ENCODE measurements around the gene HSPA4L. TPM values are rescaled to one million over a fixed set of nuclear protein-coding genes. Genes with fewer than 3 reads are reported as not detected.

The HSPA4L gene
- total RNA-seq, 1 donor from 2014 or later = 8.8 TPM

DNA sequence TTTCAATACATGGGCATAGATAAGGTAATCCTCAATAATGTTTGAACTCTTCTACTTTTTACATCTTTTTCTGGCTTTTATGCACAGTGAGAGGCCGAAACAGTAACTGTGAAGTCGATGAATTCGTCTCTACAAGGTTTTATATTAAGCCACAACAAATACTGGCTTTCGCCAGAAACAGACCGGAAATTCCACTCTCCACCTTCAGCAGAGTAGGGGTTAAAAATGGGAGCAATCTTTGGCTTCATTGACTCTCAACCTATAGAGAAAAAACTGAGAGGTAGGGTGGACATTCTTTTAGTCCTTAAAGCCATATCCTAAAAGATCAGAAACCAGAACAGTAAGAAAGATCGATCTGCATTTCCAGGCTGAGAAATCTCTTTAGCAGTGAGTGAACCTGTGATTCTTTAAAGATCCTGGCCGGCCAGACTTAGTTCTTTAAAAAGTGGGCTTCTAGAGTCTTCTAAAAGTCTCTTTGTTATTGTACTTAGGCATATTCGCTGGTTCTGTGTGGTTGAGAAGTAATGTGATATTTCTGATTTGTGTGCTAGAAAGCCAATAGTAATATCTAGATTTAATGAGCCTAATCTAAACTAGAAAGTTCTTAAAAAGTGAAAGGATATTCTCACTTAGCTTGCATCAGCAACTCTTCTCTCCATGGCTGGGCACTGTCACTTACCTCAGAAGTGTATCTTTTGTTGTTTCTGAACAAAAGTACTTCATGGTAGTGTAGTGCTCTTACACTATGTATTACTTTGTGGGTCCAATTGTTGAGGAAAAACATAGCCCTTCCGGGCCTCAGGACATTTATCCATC, 2.0 kb downstream of the HSPA4L start:
- DNase-seq = no peak

DNA sequence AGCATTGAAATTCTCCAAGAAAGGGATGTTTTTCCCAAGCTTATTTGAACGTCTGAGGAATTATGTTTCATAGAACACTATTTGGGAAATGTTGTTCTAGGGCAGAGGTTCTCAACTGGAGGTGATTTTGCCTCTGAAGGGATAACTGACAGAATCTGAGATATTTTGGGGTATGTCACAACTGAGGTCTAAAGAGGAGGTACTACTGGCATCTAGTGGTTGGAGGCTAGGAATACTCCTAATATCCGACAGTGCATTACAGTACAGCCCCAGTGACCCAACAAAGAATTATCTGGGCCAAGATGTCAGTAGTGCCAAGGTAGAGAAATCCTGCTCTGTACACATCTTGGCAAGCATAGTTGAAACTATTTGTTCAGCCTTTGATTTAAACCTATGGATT, 6.4 kb downstream of the HSPA4L start:
- no peak for DNase-seq

DNA sequence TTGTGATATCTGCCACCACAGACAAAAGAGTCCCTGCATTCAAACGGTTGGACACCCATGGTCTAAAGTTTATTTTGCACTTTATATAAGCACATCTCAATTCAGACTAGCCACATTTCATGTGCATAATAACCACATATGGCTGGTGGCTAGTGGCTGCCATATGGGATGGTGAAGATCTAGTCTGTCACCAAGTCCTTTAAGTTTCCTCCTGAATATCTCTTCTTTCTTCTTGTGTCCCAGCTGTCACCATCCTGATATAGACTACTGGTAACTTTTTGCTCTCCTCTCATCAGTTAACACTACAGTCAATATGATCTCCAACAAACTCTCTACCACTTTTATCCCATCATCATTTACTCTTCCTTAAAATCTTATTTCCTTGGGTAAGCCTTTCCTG, 9.3 kb downstream of the HSPA4L start:
- DNase-seq = no peak

DNA sequence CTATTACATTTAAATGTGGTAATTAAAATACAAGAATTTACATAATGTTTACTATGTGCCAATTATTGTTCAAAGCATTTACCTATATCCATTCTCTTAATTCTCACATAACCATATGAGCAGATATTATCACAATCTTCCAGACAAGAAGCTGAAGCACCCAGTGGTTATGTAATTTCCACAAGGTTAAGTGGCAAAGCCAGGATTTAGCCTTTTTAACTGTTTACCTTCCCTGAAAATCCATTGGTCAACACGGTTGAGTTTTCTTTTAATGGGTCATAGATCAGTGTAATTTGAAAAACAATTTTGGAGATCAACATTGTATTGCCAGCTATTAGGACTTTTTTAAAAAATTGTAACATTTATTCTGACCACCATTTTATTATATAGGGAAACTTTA, 11.4 kb downstream of the HSPA4L start:
- no peak for DNase-seq

DNA sequence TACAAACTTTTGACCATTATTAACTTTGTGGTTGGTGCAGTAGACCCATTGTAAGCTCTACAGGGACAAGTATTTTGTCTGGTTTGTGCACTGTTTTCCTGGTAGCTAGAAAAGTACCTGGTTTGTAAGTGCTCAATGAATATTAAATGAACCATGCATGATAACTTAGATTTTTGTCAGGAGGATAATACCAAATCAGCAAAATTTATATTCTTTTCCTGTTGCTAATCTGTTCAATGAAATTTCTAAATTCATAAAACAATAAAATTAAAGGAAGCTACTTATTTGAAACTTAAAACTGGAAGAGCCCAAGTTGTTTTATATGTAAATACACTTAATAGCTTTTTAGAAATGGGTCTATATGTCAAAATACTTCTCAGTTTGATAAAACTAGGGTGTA, 17.6 kb downstream of the HSPA4L start:
- no peak for DNase-seq

DNA sequence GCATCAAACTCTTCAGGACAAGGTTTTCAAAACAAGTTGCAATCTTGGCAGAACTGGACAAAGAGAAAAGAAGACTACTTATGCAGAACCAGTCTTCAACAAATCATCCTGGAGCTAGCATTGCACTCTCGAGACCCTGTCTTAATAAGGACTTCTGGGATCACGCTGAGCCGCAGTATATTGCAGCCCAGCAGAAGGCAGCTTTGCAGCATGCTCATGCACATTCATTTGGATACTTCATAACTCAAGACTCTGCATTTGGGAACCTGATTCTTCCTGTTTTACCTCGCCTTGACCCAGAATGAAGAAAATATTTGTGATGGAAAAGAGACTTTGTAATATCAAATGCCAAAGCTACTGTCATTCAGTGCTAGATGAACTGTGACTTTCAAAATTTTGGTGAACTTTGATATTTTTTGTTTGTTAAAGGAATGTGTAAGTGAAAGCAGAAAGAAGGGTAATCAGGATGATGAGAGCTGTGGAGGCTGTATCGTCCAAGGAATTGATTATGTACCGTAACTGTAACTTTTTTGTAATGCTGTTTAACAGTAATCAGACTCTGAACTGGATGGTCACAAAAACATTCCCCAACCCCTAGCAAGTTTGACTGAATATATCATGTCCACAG, 27.2 kb downstream of the HSPA4L start:
- DNase-seq = no peak

DNA sequence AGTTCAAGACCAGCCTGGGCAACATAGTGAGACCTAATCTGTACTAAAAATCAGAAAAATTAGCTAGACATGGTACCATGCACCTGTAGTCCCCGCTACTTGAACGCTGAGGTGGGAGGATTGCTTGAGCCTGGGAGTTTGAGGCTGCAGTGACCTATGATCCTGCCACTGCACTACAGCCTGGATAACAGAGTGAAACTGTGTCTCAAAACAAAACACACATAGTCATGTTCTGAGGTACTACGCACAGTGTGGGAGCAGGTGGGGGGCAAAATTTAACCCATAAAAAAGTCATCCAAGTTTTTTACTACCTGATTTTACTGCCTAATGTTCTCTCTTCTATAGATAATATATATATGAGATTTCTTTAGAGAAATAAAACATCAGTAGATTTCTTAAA, 28.4 kb downstream of the HSPA4L start:
- DNase-seq = no peak

DNA sequence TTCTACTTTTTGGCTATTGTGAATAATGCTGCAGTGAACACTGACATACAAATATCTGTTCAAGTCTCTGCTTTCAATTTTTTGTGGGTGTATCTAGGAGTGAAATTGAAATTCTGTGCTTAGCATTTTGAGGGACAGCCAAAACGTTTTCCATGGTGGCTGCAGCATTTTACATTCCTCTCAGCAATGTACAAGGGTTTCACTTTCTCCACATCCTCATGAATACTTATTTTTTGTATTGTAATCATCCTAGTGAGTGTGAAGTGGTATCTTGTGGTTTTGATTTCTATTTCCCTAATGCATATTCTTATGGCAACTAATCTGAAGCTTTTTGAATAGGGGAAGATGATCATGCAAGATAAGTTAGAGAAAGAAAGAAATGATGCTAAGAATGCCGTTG, 40.3 kb downstream of the HSPA4L start:
- DNase-seq = no peak

DNA sequence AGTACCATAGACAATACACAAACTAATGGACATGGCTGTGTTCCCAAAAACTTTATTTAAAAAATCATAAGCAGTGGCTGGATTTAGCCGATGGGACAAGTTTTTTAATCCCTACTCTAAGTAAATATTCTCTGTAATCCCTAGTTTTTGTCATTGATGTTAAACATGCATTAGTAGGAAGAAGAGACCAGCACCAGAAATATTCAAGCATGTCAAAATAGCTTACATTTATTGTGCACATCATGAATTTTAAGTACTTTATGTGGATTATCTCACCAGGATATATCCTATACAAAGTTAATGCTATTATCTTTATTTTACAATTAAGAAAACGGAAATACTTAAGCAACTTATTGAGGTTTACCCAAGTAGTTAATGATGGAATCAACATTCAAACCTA, 46.0 kb downstream of the HSPA4L start:
- no peak for DNase-seq

DNA sequence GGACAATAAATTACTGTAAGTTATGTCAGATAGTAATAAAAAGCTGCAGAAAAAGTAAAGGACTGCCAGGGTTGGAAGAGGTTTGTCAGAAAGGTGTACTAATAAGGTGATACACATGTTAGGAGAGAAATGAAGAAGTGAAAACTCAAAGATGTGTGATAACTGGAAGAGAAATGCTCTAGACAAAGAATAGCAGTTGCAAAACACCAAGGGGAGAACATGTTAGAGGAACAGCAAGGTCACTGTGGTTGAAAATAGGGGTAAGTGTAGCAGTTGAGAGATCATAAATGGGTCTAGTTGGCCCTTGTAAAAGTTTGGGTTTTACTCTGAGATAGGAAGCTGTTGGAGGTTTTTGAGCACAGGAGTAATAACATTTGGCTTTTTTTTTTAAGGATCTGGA, 46.9 kb downstream of the HSPA4L start:
- DNase-seq = no peak

DNA sequence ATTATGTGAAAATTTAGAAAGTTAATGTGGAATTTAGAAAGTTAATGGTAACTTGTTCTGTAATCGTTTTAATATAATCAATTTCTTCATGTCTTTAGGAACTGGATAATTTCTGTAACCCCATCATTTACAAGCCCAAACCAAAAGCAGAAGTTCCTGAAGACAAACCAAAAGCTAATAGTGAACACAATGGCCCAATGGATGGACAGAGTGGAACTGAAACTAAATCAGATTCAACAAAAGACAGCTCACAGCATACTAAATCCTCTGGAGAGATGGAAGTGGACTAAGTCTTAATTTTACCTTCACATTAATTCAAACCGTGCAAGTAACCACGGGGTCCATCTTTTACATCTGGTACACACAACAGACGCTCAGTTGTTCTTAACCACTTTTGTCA, 50.5 kb downstream of the HSPA4L start:
- no peak for DNase-seq

DNA sequence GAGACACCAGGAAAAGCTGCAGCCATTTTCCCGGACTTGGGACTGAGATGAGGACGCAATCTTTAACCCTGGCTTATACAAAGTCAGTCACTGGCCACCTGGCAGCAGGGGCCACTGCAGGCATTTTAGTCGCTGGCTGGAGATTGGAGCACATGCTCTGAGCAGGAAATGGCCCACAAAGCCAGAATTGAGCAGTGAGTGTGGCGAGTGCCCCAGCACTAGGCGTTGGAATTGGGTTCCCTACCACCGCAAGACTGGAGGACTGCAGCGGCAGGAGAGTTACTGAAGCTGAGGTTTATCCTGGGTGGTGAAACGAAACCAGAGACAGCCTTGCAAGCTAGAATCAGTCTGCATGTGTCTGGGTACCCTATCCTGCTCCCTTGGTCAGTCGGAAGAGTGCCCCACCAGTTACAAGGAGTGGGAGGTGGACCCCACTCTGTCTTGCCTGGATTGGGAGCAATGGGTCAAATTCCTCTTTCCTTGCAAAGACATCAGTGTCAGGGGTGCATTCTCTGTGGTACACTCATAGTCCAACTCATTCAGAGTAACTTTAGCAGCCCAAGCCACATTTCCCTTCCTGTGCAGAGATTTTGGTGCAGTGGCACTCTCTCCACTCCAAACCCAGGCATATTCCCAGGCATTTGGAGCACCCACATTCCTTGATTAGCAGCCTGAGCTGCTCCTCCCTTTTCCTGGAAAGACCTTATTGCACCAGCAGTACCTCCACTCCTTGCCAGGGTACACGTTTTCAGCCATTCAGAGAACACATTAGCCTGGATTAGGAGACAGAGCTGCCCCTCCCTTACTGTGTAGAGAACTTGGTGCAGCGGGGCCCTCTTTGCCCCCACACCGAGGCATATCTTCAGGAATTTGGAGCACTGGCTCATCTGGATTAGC, 61.8 kb downstream of the HSPA4L start:
- DNase-seq = no peak

DNA sequence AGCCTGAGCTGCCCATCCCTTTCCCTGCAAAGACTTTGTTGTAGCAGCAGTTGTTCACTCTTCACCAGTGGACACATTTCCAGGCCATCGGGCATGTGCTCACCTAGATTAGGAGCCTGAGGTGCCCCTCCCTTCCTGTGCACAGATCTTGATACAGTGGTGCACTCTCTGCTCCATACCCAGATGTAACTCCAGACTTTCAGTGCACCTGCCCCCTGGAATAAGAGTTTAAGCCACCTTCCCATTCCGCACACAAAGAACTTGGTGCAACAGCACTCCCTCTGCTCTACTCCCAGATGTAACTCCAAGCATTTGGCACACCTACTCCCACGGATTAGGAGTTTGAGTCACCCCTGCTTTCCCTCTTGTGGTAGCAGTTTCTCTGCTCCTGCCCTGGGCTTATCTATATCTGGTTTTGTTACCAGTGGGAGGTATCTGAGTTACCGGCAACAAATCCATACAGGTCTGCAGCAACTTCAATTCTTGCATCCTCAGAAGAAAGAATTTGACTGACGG, 62.5 kb downstream of the HSPA4L start:
- no peak for DNase-seq

DNA sequence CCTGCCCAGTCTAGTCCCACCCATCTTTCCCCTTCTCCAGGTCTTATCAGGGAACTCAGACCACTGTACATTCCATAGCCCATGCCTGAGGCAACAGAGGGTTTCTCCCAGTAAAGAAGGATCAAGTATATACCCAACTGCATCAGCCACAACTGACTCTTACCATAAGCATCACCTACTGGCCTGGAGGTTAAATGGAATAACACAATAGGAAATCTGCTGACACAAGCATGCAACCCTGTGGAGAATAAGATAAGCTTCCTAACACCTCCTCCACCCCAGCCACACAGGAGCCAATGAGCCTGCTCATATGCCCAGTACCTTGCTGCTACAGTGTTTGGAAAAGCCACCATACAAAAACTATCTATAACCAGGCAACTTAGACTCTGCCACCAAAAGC, 63.9 kb downstream of the HSPA4L start:
- DNase-seq = no peak

DNA sequence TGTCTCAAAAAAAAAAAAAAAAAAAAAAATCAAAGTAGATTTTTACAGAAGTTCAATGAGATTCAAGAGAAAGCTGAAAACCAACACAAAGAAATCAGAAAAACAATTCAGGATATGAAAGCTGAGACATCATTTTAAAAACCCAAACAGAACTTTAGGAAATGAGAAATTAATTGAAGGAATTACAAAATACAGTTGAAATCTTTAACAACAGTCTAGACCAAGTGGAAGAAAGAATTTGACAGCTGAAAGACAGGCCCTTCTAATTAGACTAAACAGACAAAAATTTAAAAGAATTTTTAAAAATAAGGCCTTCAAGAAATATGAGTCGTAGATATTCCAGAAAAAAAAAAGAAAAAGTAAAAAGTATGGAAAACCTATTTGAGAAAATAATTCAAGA, 64.6 kb downstream of the HSPA4L start:
- DNase-seq = no peak

DNA sequence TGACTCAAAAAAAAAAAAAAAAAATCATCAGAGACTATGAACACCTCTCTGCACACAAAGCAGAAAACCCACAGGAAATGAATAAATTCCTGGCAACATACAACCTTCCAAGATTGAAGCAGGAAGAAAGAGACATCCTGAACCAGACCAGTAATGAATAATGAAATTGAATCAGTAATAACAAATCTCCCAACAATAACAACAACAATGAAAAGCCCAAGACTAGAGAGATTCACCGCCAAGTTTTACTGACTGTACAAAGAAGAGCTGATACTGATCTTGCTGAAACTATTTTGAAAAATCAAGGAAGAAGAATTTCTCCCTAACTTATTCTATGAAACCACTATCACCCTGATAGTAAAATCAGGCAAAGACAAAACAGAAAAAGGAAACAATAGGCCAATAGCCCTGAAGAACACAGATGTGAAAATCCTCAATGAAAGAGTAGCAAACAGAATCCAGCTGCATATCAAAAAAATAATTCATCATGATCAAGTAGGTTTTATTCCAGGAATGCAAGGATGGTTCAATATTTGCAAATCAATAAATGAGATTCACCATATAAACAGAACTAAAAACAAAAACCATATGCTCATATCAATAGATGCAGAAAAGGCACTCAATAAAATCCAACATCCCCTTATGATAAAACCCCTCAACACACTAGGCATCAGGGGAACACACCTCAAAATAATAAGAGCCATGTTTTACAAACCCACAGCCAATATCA, 67.5 kb downstream of the HSPA4L start:
- DNase-seq = no peak

DNA sequence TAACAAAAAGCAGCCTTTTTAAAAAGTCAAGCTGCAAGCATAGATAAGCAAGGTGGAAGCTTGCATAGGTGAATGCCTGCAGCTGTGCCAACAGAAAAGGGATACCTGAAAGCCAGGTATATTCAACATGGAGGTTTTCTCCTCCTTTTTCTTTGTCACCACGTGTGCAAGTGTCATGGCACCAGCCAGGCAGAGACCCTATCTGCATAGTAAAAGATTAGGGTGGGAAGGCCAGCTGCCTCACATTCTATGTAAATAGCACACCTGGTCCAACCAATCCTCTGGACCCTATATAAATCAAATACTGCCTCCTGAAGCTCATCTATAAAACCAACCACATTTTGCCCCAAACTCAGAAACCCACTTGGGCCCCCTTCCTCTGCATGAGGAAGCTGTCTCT, 70.5 kb downstream of the HSPA4L start:
- no peak for DNase-seq

DNA sequence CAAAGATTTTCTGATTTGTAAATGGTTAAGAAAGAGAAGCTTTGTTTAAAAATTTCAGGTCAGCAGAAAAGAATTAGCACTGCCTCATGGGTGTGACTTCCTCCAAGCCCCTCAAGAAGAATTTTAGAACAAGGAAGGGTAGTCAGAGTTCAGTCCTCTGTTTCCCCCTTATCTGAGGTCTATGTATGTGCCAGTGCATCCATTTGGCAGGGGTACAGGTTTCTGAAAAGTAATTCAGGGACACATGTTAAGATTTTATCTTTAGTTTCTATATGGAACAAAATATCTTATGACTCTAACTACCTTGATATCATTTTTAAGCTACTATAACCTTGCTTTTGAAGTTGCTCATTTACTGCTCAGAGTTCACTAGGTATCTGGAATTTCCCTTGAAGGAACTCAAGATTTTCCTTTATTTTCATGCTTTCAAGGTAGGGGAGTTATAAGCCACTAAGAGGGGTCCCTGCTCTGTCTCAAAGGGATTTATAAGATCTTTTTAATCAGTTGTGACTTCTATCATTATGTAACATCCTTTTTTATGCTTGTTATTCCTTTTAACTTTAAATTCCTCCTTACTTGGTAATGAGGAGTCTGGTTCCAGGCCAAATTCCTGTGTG, 74.2 kb downstream of the HSPA4L start:
- no peak for DNase-seq

DNA sequence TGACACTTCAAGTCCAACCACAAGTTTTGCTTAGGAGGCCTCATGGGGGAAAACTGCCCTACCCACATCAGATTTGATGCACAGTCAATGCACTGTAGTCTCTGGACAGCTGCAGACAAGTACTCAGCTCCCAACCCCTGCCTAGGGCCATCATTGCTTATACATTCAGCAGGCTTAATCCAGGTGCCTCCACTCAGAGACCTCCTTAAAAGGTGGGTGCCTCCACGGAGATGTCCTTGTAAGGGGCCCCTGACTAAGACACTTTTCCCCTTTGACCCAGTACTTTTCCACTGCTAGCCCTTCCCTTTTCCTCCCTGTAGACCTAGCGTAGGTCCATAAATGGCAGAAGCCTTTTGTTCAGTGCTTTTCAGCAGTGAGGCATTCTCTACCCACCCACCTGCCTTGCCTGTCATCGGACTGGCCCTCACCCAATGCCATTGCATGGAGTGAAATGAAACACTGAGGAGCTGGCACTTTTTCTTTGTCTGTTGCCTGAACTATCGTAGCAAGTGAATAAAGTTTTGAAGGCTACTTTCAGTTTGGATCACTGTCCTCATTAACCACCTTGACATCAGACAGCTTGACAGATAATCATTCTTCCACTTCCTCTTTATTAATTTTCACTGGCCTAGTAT, 74.8 kb downstream of the HSPA4L start:
- DNase-seq = no peak

DNA sequence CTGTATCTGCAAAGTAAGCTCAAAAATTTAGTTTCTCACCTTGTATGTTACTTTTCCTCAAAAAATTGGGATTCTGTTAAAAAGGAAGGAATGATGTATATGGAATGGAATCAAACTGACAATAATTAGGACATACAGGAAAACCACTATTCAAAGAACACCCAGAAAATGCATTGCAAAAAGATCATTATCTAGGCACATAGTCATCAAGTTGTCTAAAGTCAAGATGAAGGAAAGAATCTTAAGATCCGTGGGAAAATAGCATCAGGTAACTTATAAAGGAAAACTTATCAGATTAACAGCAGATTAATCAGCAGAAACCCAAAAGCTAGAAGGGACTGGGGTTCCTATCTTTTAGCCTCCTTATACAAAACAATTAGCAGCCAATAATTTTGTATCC, 75.5 kb downstream of the HSPA4L start:
- no peak for DNase-seq

DNA sequence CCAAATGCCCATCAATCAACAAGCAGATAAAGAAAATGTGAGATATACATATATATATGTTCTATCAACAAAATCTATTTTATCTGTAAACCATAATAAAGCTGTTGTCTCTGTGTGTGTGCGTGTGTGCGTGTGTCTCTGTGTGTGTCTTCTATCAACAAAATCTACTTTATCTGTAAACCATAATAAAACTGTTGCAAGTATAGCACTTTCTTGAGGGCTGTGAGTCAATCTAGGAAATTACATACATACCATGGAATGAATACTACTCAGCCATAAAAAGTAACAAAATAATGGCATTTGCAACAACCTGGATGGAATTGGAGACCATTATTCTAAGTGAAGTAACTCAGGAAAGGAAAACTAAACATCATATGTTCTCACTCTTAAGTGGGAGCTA, 86.1 kb downstream of the HSPA4L start:
- no peak for DNase-seq

Data from skin of body (tissue), 2 donors.